Panc1 (cell line): ENCODE data around the gene GPR21.

ENCODE experiments used
- CTCF ChIP-seq: fragments of 450-650 bp; IDR thresholded peaks from 2 replicates; pipeline ENCODE4 v1.5.1; 2017; ENCODE audit warnings: mild to moderate bottlenecking
- POLR2AphosphoS5 ChIP-seq: IDR thresholded peaks from 2 replicates; pipeline ENCODE4 v1.6.1; 2012; ENCODE audit warnings: mild to moderate bottlenecking, low read depth, low read length, moderate library complexity
- REST ChIP-seq, 2 experiments: IDR thresholded peaks; 2 replicates each; pipeline ENCODE4 v1.6.1; 2011 to 2012; ENCODE audit warnings: low read depth in 2 of 2, control low read depth in 1 of 2, low read length in 1 of 2, mild to moderate bottlenecking in 1 of 2, moderate library complexity in 1 of 2; ENCODE audit not compliant: insufficient read depth in 1 of 2
- SIN3A ChIP-seq: IDR thresholded peaks from 2 replicates; pipeline ENCODE4 v1.6.1; 2012; ENCODE audit warnings: low read depth, mild to moderate bottlenecking, low read length, moderate library complexity, borderline replicate concordance; ENCODE audit not compliant: insufficient read depth

DNA sequence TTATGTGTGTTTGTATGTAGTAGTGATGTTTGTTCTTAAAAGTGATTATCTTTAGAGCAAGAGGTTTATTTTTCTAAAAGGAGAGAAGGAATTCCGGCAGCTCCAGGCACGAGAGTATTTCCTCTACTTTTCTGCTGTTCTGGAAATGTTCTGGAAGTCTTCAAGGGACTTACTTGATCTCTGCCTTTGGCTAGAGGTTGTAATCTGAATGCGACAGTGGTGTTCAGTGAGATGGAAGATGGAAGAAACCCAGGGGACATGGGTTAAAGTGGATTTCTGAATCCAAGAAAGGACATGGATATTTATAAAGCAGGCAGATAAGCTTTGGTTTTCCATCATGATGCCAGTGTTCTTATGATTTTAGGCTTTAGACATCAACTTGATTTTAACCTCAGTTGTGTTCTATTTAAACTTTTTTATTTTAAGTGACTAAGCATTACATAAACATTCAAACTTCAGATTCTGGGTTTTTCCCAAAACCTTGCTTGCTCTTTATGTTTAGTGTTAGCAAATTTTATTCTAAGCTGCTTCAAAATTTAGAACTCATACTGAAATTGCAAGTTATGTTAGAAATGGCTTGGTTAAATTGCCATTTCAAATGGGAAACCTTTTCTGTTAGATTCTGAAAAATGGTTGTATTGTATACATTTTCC lies 3.6 kb downstream of the GPR21 start:
- TF ChIP-seq CTCF (no peak), POLR2AphosphoS5 (no peak), SIN3A (no peak), REST (IDR thresholded peaks at IDR 0.05; ENCODE audit: insufficient read depth in 1 of 2, low read depth in 2 of 2, low read length in 1 of 2) (no peak)
